PC-3 (cell line): ENCODE results near the gene NLGN2. TPM values are rescaled to one million over a fixed set of nuclear protein-coding genes. Genes with fewer than 3 reads are reported as not detected.

Experiments
- ATAC-seq: fragments of 200-7000 bp; cut with Tn5 transposase; 2 replicates; pipeline ENCODE4 v1.9.1; 2020; ENCODE audit warnings: mild to moderate bottlenecking, moderate library complexity
- BruUV-seq: library from RNA; stranded (reverse); fragments of 400-500 nt; replicated peaks from 2 replicates; lab custom pipeline; 2021; lab: Mats Ljungman, UMichigan
- CTCF ChIA-PET: fragments of 300-600 bp; sonication (Branson Sonifier 250); formaldehyde crosslinking; loops from one replicate; lab custom pipeline; 2022; ENCODE audit warnings: antibody characterized with exemption; lab: Charles Lee
- POLR2A ChIA-PET: fragments of 300-600 bp; sonication (Branson Sonifier 250); formaldehyde crosslinking; loops from one replicate; lab custom pipeline; 2022; ENCODE audit warnings: antibody characterized with exemption; ENCODE audit not compliant: unreplicated experiment; lab: Charles Lee
- DNase-seq: peaks from one replicate; pipeline ENCODE4 v3.0.0-alpha.2; 2015
- H2AFZ ChIP-seq: fragments of 300-600 bp; sonication (generic); 2 replicates; pipeline ENCODE4 v1.6.0; 2016; ENCODE audit warnings: antibody characterized with exemption, low read length
- H3F3A ChIP-seq: fragments of 300-600 bp; sonication (generic); one replicate; pipeline ENCODE4 v1.6.0; 2017; ENCODE audit warnings: antibody characterized with exemption, low read length, control low read depth, mild to moderate bottlenecking; ENCODE audit not compliant: unreplicated experiment
- H3K27ac ChIP-seq: fragments of 300-600 bp; sonication (generic); 2 replicates; pipeline ENCODE4 v1.5.1; 2016; ENCODE audit warnings: mild to moderate bottlenecking, low read length
- H3K27me3 ChIP-seq: fragments of 300-600 bp; sonication (generic); 2 replicates; pipeline ENCODE4 v1.6.1; 2016; ENCODE audit warnings: low read length, mixed read lengths
- H3K36me3 ChIP-seq: fragments of 300-600 bp; sonication (generic); 2 replicates; pipeline ENCODE4 v1.6.1; 2016; ENCODE audit warnings: low read depth, mixed run types, low read length, mixed read lengths
- H3K4me1 ChIP-seq: fragments of 300-600 bp; sonication (generic); 2 replicates; pipeline ENCODE4 v1.5.1; 2016; ENCODE audit warnings: low read length; ENCODE audit not compliant: insufficient read depth
- H3K4me2 ChIP-seq: fragments of 300-600 bp; sonication (generic); 2 replicates; pipeline ENCODE4 v1.6.0; 2016; ENCODE audit warnings: low read length
- H3K4me3 ChIP-seq: fragments of 300-600 bp; sonication (generic); 2 replicates; pipeline ENCODE4 v1.5.1; 2016; ENCODE audit warnings: mild to moderate bottlenecking, low read length, mixed read lengths
- H3K79me2 ChIP-seq: fragments of 300-600 bp; sonication (generic); 2 replicates; pipeline ENCODE4 v1.6.1; 2017; ENCODE audit warnings: low read length, mixed read lengths
- H3K9ac ChIP-seq: fragments of 300-600 bp; sonication (generic); 2 replicates; pipeline ENCODE4 v1.6.0; 2016; ENCODE audit warnings: mild to moderate bottlenecking, low read length
- H3K9me2 ChIP-seq: fragments of 300-600 bp; sonication (generic); replicated peaks from 2 replicates; pipeline ENCODE4 v1.6.1; 2016; ENCODE audit warnings: mixed run types, low read length, mixed read lengths
- H3K9me3 ChIP-seq: fragments of 300-600 bp; sonication (generic); 2 replicates; pipeline ENCODE4 v1.6.1; 2016; ENCODE audit warnings: low read length, mixed read lengths
- H4K20me1 ChIP-seq: fragments of 300-600 bp; sonication (generic); 2 replicates; pipeline ENCODE4 v1.6.1; 2016; ENCODE audit warnings: low read length, mixed read lengths
- CTCF ChIP-seq: fragments of 300-600 bp; sonication (generic); conservative IDR thresholded peaks from 2 replicates; pipeline ENCODE4 v1.5.1; 2017; ENCODE audit warnings: antibody characterized with exemption, low read depth, mild to moderate bottlenecking, low read length
- EZH2 ChIP-seq: fragments of 300-600 bp; sonication (generic); IDR thresholded peaks from one replicate; pipeline ENCODE4 v1.6.1; 2017; ENCODE audit warnings: antibody characterized with exemption, mild to moderate bottlenecking, low read length; ENCODE audit not compliant: unreplicated experiment
- EZH2phosphoT487 ChIP-seq: fragments of 300-600 bp; sonication (generic); IDR thresholded peaks from 2 replicates; pipeline ENCODE4 v1.6.1; 2018; ENCODE audit warnings: mild to moderate bottlenecking, antibody characterized with exemption, low read length, borderline replicate concordance
- intact Hi-C: fragments of 100-400 bp; cut with micrococcal nuclease; formaldehyde crosslinking; loops from 2 replicates; pipeline ENCODE4 v1.9.0; 2023
- total RNA-seq: library from RNA; depleted of rRNA; stranded (reverse); fragments of >200 nt; gene quantifications from 2 replicates; pipeline ENCODE4 v1.2.3, GENCODE V29; 2014

NLGN2 gene
- total RNA-seq, 1 experiment from 2014 or later, result 7.4 TPM

- Histone ChIP-seq H3K36me3 (no peaks in the 10 kb centered on the region), H3K27ac (no peak overlapping the region), H3K79me2 (peaks cover 4% of the 10 kb centered on the region; the same call in 1 of the 2 replicates), H3K9ac (no peak overlapping the region), H3K4me2 (no peak overlapping the region), H4K20me1 (no peaks in the 10 kb centered on the region), H3K27me3 (no peaks in the 10 kb centered on the region), H3K9me3 (no peaks in the 10 kb centered on the region), H3K4me1 (peaks cover 6% of the 10 kb centered on the region; the same call in 1 of the 2 replicates), H3K4me3 (no peak overlapping the region), H3F3A (no peaks in the 10 kb centered on the region), H2AFZ (no peak overlapping the region), H3K9me2 (no peaks in the 10 kb centered on the region)
- intact Hi-C loops, result no loop called here
- BruUV-seq, result no TSS peak
- ChIA-PET CTCF (interaction anchor here (0.9 kb wide), 1 partner anchor 177 kb away, joined by 3 read pairs; no protein-coding TSS in a partner anchor), POLR2A (no interaction called here)
- DNase-seq, result no peak
- TF ChIP-seq CTCF (no peak), EZH2phosphoT487 (no peak), EZH2 (no peak)
- no peak for ATAC-seq
Observed at GRCh38 chr17:7382901-7383300, 24.7 kb upstream of the NLGN2 start.

GRCh38 chr17:7383371-7383741, 24.3 kb upstream of the NLGN2 start:
- no TSS peak for BruUV-seq
- Histone ChIP-seq H3F3A (no peaks in the 10 kb centered on the region), H3K4me3 (no peak overlapping the region), H3K9me2 (no peaks in the 10 kb centered on the region), H3K79me2 (peaks cover 4% of the 10 kb centered on the region; the same call in 1 of the 2 replicates), H3K27me3 (no peaks in the 10 kb centered on the region), H3K9ac (no peak overlapping the region), H3K36me3 (no peaks in the 10 kb centered on the region), H3K4me1 (peaks cover 6% of the 10 kb centered on the region; the same call in 1 of the 2 replicates), H4K20me1 (no peaks in the 10 kb centered on the region), H3K27ac (no peak overlapping the region), H2AFZ (no peak overlapping the region), H3K4me2 (no peak overlapping the region), H3K9me3 (no peaks in the 10 kb centered on the region)
- no peak for ATAC-seq
- ChIA-PET CTCF (no interaction called here), POLR2A (no interaction called here)
- TF ChIP-seq CTCF (no peak), EZH2 (no peak), EZH2phosphoT487 (no peak)
- DNase-seq, result no peak
- intact Hi-C loops, result no loop called here

GRCh38 chr17:7383742-7384488, 23.7 kb upstream of the NLGN2 start:
- intact Hi-C loops, result no loop called here
- Histone ChIP-seq H2AFZ (no peak overlapping the region), H3K79me2 (peaks cover 4% of the 10 kb centered on the region; the same call in 1 of the 2 replicates), H4K20me1 (no peaks in the 10 kb centered on the region), H3K4me1 (peaks cover 6% of the 10 kb centered on the region; the same call in 1 of the 2 replicates), H3K27me3 (no peaks in the 10 kb centered on the region), H3K9ac (no peak overlapping the region), H3K9me3 (no peaks in the 10 kb centered on the region), H3K4me2 (no peak overlapping the region), H3F3A (no peaks in the 10 kb centered on the region), H3K9me2 (no peaks in the 10 kb centered on the region), H3K36me3 (no peaks in the 10 kb centered on the region), H3K4me3 (no peak overlapping the region), H3K27ac (no peak overlapping the region)
- ATAC-seq (no peak), DNase-seq (no peak)
- ChIA-PET POLR2A (no interaction called here), CTCF (no interaction called here)
- no TSS peak for BruUV-seq
- TF ChIP-seq EZH2 (no peak), EZH2phosphoT487 (no peak), CTCF (no peak)
